ENCODE measurements around the gene BMP7. TPM values are rescaled to one million over a fixed set of nuclear protein-coding genes. Genes with fewer than 3 reads are reported as not detected.

Gene BMP7
- total and polyA plus RNA-seq, 2 of the 13 experiments (the other 11 are each of a cell fraction or from before 2014, with no cell fraction given), result not detected

DNA sequence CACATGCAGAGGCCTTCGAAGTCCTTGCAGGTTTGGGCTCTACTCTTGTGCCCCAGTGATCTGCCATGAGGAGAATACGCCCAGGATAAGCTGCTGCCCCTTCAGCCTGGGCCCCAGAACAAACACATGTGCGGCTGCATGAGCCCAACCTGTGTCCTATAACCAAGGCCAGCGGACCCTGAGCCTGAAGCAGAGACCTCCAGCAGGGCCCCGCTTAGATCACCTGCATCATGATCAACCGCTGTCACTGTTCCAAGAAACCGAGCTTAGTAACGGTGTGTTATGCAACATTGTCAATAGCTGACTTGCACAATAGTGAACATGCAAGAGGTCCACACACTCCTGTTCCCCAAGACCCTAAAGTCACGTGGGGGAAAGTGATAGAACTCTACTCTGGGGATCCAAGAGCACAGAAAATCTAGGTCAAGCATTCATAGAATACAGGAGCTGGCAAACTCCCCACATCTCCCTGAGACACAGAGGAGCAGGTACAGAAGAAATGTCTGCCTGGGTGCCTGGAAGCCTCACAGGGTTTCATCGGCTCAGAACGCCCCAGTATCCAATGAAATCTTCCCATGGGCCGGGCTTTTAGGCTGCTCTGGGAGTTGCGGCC is 136.2 kb downstream of the BMP7 start (continued):
- TF ChIP-seq IKZF5 (CRISPR knock-in tag; IDR thresholded peaks at IDR 0.05), result peak; percentile 83; the same call in 1 of the 2 replicates
- peak; percentile 98 for TF ChIP-seq ARNTL (CRISPR knock-in tag; IDR thresholded peaks at IDR 0.05)
- TF ChIP-seq SRSF1 (optimal IDR thresholded peaks at IDR 0.05; ENCODE audit: low read depth, low read length), result no peak
- TF ChIP-seq MED8 (CRISPR knock-in tag; IDR thresholded peaks at IDR 0.05; ENCODE audit: insufficient replicate concordance), result no peak
- TF ChIP-seq ZSCAN31 (CRISPR knock-in tag; IDR thresholded peaks at IDR 0.05; ENCODE audit: low read depth), result no peak
- TF ChIP-seq ZNF224 (CRISPR knock-in tag; IDR thresholded peaks at IDR 0.05), result no peak
- TF ChIP-seq ZNF558 (CRISPR knock-in tag; IDR thresholded peaks at IDR 0.05; ENCODE audit: borderline replicate concordance), result peak; percentile 78; the same call in 1 of the 2 replicates
- peak; percentile 60; the same call in 1 of the 2 replicates for TF ChIP-seq KDM1A (CRISPR knock-in tag; IDR thresholded peaks at IDR 0.05)
- TF ChIP-seq, protein P1, sequence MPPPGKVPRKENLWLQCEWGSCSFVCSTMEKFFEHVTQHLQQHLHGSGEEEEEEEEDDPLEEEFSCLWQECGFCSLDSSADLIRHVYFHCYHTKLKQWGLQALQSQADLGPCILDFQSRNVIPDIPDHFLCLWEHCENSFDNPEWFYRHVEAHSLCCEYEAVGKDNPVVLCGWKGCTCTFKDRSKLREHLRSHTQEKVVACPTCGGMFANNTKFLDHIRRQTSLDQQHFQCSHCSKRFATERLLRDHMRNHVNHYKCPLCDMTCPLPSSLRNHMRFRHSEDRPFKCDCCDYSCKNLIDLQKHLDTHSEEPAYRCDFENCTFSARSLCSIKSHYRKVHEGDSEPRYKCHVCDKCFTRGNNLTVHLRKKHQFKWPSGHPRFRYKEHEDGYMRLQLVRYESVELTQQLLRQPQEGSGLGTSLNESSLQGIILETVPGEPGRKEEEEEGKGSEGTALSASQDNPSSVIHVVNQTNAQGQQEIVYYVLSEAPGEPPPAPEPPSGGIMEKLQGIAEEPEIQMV (CRISPR knock-in tag; IDR thresholded peaks at IDR 0.05; ENCODE audit: low read depth), result peak; percentile 92
- TF ChIP-seq ESRRA (CRISPR knock-in tag; IDR thresholded peaks at IDR 0.05; ENCODE audit: low read depth), result peak; percentile 61; the same call in 1 of the 2 replicates
- TF ChIP-seq EED (CRISPR knock-in tag; IDR thresholded peaks at IDR 0.05), result no peak; the same call in 1 of the 2 replicates
- no peak for TF ChIP-seq RBM22 (optimal IDR thresholded peaks at IDR 0.05; ENCODE audit: low read length)
- no peak for TF ChIP-seq FOXP1 (IDR thresholded peaks at IDR 0.05)
- peak; percentile 88 for TF ChIP-seq FOXP1 (CRISPR knock-in tag; IDR thresholded peaks at IDR 0.05)
- TF ChIP-seq ZNF274 (CRISPR knock-in tag; IDR thresholded peaks at IDR 0.05), result peak; percentile 82; the same call in 1 of the 2 replicates
- TF ChIP-seq ZNF501 (CRISPR knock-in tag; IDR thresholded peaks at IDR 0.05), result peak; percentile 85; the same call in 1 of the 2 replicates
- TF ChIP-seq ZNF629 (CRISPR knock-in tag; conservative IDR thresholded peaks at IDR 0.05), result peak; percentile 38; the same call in 1 of the 2 replicates
- TF ChIP-seq SNRNP70 (IDR thresholded peaks at IDR 0.05; ENCODE audit: low read depth, low read length), result no peak
- TF ChIP-seq SMC3 (IDR thresholded peaks at IDR 0.05; ENCODE audit: low read length), result peak; percentile 46; the same call in 1 of the 2 replicates
- 0 out of 2 replicates have a peak, but pooled peaks have one; percentile 53 for TF ChIP-seq STAT5B (CRISPR knock-in tag; IDR thresholded peaks at IDR 0.05)
- TF ChIP-seq BCL6 (CRISPR knock-in tag; IDR thresholded peaks at IDR 0.05), result peak; percentile 86
- no peak for TF ChIP-seq ZNF3 (CRISPR knock-in tag; IDR thresholded peaks at IDR 0.05)
- TF ChIP-seq EP300 (IDR thresholded peaks at IDR 0.05; ENCODE audit: low read depth in 2 of 2, low read length in 2 of 2), result peak; percentile 87 to 94
- TF ChIP-seq EP300 (CRISPR knock-in tag; IDR thresholded peaks at IDR 0.05; ENCODE audit: borderline replicate concordance), result peak; percentile 75
- TF ChIP-seq ZBTB39 (CRISPR knock-in tag; IDR thresholded peaks at IDR 0.05), result no peak; the same call in 1 of the 2 replicates
- no peak for TF ChIP-seq ZNF546 (CRISPR knock-in tag; conservative IDR thresholded peaks at IDR 0.05)
- no peak for TF ChIP-seq ZNF326 (CRISPR knock-in tag; IDR thresholded peaks at IDR 0.05; ENCODE audit: borderline replicate concordance)
- TF ChIP-seq SP1 (IDR thresholded peaks at IDR 0.05), result no peak
- no peak for TF ChIP-seq SP1 (CRISPR knock-in tag; IDR thresholded peaks at IDR 0.05)
- TF ChIP-seq EZH2 (conservative IDR thresholded peaks at IDR 0.05; ENCODE audit: low read depth, low read length), result no peak
